ENCODE results near the gene LRP1.

LRP1 gene

DNA sequence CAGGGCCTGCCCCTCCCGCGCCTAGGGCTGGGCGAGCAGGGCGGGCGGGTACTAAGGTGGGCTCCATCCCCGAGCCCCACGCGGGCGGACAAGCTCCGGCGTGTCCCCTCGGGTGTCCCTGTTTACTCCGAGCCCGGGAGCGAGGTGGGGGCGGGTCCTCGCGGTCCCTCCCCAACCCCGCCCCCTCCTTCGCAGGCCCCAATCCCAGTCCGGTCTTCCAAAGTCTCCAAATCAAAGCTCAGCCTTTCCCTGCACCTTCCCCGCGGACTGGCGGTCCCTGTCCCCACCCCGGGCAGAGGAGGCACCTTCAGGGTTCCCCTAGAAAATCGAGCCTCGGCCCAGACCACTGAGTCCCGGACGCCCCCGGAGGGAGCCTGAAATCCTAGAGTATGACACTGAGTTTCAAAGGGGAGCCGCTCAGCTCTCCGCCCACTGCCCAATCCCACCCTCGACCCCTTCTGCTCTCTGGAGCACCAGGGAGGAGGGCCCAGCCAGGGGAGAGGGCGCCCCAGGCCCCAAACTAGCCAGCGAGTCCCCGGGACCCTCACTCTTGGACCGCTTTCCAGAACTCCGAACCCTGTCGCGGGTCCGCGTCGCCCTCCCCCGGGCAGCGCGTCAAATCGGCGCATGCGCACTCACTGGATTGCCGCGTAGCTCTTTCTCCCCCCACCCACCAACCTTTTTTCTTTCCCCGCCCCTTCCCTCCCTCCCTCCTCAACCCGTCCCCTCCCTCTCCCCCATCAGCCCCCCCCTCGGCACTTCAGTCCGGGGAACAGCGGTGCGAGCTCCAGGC is at the start of gene LRP1:
Gene LRP1, plus strand, starts transcription at position 758 of the 793 bp plus-strand sequence. CDS start 482 bp downstream, outside the sequence.
- DNase-seq = peak; percentile 61 to 82

DNA sequence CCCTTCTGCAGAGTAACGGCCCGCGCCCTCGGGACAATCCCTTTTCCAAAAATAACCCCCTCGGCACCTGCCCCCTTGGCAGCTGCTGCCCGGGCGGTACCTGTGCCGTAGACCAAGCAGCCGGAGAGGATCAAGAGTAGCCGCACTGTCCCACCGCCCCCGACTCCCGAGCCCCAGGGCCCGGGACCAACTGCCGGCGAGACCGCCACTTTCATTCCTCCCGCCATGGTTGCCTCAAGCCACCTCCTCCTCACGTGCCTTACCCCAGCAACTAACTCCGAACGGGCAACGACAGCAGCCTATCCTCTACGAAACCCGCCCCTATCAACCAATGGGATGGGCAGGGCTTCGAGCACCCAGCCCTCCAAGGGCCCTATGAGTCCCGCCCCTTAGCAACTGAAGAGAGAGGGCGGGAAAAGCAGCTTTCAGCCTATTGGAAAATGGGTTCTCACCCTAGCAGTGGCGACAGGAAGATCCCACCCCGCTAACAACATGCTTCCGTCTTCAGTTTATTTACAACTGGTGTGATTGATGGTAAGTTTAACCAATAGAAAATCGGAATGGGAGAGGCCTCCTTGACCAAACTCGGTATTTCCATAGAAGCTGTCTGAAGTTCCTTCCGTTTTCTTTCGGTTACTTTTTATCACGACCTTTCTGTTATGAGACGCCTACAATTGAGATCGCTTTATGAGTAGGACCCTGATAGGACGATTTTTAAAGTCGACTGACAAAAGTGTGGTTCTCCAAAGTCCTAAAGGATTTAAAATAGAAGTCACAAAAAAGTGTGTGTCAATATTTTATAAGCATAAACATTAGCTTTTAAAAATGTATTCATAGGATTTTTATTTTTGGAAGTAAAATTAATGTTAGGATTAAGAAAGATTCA is 49.5 kb upstream of the LRP1 start, which contains the start of gene NEMP1:
Gene NEMP1, minus strand, starts transcription at position 273 of the 886 bp plus-strand sequence. Its CDS starts 46 bp downstream, at position 227.
- peak; percentile 99 for DNase-seq

DNA sequence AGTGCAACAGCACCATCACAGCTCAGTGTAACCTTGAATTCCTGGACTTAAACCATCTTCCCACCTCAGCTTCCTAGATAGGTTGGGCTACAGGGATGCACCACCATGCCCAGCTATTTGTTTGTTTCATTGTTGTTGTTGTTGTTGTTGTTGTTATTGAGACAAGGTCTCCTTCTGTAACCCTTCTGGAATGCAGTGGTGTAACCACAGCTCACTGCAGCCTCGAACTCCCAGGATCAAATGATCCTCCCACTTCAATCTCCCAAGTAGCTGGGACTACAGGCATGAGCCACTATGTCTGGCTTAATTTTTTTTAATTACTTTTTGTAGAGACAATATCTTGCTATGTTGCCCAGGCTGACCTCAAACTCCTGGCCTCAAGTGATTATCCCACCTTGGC is 48.5 kb upstream of the LRP1 start:
- DNase-seq = no peak

GRCh38 chr12:57080855-57081254 is 47.4 kb upstream of the LRP1 start:
- no peak for DNase-seq

DNA sequence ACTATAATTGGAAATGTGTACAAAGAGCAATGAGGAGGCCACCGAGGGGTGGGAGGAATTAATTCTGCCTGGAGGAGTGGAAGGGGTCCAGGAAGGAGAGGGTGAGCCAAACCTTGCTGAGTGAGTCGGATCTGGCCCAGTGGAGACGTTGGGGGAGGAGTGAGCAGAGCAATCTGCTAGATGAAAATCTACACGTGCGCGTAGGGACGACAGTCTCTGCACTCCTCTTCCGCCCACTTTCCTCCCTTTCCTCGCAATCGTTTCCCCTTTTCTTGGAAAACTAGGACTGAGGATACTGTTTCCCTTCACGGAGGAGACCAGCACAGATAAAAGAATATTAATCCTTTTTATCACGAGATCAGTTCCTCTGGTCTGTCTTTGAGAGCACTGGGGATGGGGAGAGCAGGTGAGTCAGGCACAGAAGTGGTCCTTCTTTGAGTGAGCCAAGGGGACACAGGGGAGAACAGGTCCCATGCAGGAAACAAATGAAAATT is 42.2 kb upstream of the LRP1 start:
- no peak for DNase-seq

DNA sequence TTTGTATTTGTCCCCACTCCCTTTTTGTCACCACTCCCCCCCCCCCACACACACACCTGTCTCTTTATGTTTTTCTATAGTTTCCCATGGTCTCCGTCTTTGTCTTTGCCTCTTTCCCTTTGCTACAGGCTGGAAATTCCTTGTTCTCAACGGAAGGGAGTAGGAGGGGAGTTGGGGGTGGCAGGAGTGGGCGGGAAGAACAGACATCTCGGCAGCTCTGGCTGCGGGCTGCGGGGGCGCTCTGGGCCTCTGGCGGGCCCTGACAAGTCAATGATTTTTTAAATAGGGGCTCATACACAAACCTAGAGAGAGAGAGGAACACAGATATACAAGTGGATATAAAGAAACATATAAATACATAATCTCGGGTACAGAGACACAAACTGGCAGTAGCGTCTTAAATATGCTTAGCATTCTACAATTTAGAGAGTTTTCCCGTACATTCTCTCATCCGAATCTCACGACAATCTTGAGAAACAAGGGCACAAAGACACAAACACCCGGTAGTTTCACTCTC is 41.7 kb upstream of the LRP1 start:
- no peak for DNase-seq

DNA sequence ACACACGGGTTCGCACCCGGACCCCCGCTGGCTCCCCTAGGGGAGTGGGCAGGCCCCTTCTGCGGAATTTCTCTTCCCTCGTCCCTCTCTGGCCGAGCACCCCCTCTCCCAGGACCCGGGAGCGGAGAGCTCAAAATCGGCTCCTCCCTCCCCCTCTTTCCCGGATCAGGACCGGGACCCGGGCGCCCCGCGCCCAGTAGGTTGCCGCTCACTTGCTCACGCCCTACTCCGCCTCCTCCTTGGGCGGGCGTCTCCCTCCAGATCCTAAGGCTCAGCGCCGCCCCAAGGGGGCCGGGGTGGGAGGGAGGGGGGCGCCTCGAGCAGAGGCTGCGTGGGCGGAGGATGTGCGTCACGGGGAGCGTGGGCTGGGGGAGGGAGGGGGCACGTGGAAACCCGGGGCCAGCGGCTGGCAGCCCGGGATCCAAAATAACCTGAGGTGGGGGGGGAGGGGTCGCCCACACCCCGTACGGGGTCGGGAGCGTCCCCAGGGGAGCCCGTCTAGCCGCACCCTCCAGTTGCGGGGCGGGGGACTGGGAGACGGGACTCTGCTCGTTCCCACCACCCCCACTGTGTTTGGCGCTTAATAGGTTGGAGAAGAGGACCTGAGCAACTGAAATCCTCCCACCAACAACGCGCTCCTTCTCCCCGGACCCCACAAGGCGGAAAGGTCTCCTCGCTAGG is 41.1 kb upstream of the LRP1 start:
- DNase-seq = no peak

GRCh38 chr12:57087691-57088353 is 40.5 kb upstream of the LRP1 start:
- DNase-seq = no peak

- peak; percentile 35 to 92 for DNase-seq
These were observed 39.7 kb upstream of the LRP1 start, which contains the start of gene NAB2 for GRCh38 chr12:57088354-57089270. Gene NAB2 (plus strand): TSS chr12:57089114. CDS start chr12:57089272, 158 bp downstream.

GRCh38 chr12:57089271-57090245 is 38.7 kb upstream of the LRP1 start:
- peak in 1 of 2 experiments; percentile 21 for DNase-seq

DNA sequence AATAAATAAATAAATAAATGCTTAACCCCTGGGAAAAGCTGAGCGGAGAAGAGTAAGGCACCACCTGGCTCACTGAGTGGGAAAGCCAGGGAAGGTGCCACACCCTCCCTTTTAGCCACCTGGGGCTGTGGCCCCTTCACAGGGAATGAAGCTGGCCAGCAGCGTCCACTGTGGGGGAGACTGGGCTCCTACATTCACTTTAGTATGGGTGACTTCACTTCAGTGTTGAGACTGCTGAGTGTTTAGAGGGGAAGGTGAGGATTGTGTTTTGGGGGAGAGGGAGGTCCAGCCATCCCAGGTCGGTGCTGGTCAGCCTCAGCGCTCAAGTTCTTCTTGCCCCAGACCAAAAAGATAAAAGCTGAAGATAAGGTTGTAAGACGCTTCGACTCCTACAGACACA is 37.8 kb upstream of the LRP1 start:
- DNase-seq = no peak

DNA sequence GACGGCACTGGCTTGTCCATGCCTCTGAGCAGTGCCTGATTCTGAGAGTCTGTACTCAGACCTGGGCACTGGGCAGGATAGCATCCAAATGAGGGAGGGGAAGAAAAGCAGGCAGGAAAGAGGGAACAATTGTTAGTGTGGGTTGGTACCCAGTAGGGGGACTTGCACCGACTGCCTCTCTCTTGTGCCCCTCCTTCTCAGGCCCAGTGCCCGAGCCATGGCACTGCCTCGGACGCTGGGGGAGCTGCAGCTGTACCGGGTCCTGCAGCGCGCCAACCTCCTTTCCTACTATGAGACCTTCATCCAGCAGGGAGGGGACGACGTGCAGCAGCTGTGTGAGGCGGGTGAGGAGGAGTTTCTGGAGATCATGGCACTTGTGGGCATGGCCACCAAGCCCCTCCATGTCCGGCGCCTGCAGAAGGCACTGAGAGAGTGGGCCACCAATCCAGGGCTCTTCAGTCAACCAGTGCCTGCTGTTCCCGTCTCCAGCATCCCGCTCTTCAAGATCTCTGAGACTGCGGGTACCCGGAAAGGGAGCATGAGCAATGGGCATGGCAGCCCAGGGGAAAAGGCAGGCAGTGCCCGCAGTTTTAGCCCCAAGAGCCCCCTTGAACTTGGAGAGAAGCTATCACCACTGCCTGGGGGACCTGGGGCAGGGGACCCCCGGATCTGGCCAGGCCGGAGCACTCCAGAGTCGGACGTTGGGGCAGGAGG is 37.2 kb upstream of the LRP1 start:
- DNase-seq = no peak

GRCh38 chr12:57091638-57092528 is 36.4 kb upstream of the LRP1 start:
- no peak for DNase-seq

- no peak for DNase-seq
These were observed 35.8 kb upstream of the LRP1 start for GRCh38 chr12:57092529-57092862.

- DNase-seq = no peak
These were observed 35.3 kb upstream of the LRP1 start for GRCh38 chr12:57092876-57093414.

- DNase-seq = no peak
These were observed 34.7 kb upstream of the LRP1 start for GRCh38 chr12:57093415-57094207.

Data from NCI-H446 (cell line).